GM18867 (cell line): ENCODE measurements around the gene PFKFB3.
"Not testable (repeated sequence)": the region's sequence is repeated elsewhere in the genome, so short reads cannot be mapped to it uniquely, and the experiment has no call there.

Experiments
- ATAC-seq: cut with Tn5 transposase; IDR thresholded peaks from one replicate; pipeline ENCODE4 v1.9.1; 2021; ENCODE audit warnings: mild to moderate bottlenecking, moderate library complexity; ENCODE audit not compliant: unreplicated experiment

Gene PFKFB3

DNA sequence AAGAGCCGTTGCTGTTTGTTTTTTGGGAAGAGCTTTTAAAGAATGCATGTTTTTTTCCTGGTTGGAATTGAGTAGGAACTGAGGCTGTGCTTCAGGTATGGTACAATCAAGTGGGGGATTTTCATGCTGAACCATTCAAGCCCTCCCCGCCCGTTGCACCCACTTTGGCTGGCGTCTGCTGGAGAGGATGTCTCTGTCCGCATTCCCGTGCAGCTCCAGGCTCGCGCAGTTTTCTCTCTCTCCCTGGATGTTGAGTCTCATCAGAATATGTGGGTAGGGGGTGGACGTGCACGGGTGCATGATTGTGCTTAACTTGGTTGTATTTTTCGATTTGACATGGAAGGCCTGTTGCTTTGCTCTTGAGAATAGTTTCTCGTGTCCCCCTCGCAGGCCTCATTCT lies 31.6 kb downstream of the PFKFB3 start:
- ATAC-seq = no peak

DNA sequence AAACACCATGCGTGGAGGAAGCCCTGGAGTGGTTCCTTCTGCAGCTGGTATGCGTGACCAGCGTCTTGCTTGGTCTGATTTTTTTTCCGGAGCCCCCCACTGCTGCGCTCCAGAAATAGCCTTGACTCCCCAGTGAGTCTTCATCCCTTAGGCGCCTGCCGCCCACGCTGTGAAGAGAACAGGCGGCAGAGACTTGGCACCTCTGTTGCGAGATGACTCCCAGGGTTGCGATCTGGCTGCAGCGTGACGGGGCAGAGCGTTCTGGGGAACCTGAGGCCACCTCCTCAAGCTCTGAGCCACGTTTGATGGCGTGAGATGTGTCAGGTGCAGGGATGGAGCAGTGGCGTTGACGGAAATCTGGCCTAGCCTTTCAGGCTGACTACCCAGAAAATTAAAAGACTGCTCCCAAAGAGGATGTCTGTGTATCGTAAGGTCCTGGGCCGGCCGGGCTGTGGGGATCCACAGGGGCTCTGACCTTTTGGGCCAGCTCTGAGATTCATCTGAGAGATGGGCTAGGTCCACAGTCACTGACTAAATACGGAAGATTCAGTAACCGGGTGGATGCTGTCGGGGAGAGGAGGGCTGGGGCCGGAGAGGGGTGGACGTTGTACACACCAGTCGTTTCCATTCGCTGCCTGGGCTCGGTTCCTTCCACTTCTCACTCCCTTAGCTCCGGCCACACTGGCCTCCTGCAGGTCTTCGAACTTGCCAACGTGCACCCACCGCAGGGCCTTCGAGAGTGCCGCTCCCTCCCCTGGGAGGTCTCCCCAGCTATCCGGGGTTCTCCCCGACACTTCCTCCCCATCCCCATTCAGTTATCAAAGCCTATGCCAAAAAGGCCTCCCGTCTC lies 33.8 kb downstream of the PFKFB3 start:
- no peak for ATAC-seq

DNA sequence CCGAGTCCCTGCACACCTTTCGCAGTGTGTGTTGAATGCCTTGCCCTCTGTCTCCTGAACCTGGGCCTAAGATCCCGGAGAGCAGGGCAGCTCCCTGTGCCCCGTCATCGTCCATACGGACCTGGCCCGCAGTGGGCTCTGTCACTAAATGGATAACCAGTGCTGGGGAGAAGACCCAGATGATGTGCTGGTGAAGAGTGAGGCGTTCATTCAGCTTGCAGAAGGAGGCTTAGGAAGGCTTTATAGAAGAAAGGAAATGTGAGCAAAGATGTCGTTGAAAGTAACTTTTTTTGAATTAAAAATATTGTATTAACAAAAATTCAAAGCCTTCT lies 34.4 kb downstream of the PFKFB3 start:
- ATAC-seq = no peak

DNA sequence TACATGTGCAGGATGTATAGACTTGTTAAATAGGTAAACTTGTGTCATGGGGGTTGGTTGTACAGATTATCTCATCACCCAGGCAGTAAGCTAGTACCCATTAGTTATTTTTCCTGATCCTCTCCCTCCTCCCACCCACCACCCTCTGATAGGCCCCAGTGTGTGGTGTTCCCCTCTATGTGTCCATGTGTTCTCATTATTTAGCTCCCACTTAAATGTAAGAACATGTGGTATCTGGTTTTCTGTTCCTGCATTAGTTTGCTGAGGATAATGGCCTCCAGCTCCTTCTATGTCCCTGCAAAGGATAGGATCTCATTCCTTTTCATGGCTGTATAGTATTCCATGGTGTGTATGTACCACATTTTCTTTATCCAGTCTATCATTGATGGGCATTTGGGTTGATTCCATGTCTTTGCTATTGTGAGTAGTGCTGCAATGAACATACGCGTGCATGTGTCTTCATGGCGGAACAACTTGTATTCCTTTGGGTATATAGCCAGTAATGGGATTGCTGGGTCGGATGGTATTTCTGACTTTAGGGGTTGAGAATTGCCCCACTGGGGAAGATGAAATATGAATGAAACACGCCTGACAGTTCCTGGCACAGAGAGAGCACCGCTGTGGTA lies 36.0 kb downstream of the PFKFB3 start:
- ATAC-seq = not testable (repeated sequence)

DNA sequence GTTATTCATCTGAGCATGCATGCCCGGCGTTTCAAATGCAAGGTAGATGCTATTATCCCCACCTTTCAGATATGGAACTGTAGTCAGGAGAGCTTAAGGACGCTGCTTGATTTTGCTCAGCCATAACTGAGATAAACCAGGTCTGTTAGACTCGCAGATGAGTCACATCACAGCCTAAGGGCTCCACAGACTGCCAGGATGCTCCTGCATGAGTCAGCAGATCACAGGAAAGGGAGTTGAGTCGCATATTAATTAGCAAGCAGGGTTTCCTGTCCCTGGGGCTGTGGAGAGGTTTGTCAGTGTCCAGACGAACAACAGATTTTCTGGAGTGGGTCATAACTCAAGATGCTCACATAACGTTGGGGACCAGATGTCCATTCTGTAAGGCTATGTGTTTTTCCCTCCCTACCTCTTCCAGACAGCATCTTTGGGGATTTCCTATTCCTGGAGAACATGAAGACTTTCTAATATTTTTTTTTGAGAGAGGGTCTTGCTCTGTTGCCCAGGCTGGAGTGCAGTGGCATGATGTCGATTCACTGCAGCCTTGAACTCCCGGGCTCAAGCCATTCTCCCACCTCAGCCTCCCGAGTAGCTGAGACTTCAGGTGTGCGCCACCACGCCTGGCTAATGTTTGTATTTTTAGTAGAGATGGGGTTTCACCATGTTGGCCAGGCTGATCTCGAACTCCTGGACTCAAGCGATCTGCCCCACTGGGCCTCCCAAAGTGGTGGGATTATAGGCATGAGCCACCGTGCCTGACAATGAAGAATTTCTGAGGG lies 36.7 kb downstream of the PFKFB3 start:
- no peak for ATAC-seq

DNA sequence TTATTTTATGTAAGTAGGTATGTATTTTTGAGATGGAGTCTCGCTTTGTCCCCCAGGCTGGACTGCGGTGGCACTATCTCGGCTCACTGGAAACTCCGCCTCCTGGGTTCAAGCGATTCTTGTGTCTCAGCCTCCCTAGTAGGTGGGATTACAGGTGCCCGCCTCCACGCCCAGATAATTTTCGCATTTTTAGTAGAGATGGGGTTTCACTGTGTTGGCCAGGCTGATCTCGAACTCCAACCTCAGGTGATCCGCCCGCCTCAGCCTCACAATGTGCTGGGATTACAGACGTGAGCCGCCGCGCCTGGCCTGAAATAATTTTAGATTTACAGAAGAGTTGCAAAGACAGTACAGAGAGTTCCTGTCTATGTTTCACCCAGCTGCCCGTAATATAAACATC lies 37.5 kb downstream of the PFKFB3 start:
- ATAC-seq = no peak

DNA sequence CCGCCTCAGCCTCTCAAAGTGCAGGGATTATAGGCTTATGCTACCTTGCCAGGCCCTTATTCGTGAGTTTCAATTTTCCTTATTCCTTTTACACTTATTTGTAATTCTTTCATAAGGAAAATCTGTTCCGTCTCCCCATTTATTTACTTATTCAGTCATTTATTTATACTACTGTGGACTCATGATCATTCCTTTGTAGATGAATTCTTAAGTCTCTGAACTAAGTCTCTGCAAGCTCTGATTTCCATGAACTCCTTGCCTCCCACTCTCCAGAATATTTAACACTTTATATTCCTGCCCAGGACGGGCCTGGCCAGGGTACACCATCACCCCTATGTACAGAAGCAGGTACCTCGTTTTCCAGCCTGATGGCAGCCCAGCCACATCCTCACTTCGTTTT lies 39.4 kb downstream of the PFKFB3 start:
- no peak for ATAC-seq

DNA sequence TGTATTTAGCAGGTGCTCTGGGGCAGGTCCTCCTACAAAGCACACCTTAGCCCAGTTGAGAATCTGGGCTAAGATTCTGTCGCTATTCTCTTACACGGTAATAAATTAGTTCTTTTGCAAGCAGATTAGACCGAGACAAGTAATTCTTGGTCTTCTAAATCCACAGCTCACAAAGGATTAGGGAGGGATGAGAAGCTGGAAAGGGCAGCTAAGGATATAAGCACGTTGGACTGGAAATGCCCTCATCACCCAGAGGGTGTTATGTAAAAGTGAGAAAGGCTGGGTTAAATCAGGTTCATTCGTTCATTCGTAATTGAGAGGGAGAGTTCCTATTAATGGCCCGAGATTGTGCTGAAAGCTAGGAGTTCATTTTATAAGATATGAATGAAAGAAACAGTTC lies 41.8 kb downstream of the PFKFB3 start:
- no peak for ATAC-seq

DNA sequence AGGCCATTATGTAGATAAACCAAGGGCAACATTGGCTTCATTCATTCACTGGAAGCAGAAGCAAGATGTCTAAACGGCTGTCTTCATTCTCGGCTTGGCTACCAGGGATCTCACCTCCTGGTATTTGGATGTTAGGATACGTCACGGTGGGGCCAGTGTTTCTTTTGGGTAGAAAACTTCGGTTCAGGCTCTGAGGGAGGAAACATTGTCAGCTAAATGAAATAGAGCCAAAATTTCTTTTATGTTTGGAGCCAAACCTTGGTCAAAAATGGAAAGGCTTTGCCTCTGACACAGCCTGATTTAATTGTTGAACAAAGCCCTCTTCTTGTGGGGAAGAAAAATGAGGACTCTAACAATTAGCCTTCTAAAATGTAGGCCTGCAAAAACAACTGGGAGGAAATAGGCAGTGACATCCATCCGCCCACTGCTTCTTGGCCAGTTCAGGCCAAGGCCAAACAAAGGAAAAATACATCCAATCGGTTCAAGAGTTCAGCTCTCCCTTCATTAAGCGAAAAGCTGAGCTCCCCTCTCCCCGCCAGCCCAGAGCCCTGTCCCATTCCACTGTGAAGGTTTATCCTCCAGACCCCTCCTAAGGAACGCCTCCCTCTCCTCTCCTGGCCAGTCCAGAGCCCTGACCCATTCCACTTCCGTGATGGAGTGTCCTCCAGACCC lies 44.4 kb downstream of the PFKFB3 start:
- no peak for ATAC-seq

DNA sequence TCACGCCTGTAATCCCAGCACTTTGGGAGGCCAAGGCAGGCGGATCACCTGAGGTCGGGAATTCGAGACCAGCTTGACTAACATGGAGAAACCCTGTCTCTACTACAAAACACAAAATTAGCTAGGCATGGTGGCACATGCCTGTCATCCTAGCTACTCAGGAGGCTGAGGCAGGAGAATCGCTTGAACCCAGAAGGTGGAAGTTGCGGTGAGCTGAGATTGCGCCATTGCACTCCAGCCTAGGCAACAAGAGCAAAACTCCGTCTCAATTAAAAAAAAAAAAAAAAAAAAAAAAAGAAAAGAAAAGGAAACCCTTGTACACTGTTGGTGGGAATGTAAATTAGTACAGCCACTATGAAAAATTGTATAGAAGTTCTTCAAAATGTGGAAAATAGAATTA lies 46.2 kb downstream of the PFKFB3 start:
- not testable (repeated sequence) for ATAC-seq

DNA sequence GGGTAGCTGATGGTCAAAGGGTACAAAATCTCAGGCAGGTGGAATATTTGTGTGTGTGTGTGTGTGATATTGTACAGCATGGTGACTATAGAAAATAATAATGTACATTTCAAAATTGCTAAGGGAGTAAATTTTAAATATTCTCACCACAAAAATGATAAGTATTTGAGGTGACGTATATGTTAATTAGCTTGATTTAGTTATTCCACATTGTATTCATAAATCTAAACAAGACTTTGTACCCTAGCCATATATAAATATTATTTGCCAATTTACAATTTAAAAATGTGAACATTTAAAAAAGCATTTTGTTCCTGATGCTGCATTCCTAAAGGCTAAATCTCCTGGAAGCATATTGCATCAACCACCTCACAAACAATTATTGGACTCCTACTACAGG lies 47.0 kb downstream of the PFKFB3 start:
- ATAC-seq = no peak

DNA sequence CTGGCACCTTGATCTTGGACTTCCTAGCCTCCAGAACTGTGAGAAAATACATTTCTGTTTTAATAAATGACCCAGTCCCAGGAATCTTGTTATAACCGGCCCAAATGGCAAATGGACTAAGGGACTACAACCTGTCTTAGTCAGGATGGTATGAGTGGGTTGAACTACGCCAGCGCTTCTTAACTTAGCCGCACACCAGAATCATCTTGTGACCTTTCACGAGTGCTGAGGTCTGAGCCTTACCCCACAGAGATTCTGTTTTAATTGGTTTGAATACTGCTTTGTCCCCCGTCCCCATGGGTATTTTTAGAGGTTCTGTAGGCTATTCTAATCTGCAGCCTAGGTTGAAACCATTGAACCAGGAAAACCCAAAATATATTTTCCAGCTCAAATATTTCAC lies 48.0 kb downstream of the PFKFB3 start:
- no peak for ATAC-seq

DNA sequence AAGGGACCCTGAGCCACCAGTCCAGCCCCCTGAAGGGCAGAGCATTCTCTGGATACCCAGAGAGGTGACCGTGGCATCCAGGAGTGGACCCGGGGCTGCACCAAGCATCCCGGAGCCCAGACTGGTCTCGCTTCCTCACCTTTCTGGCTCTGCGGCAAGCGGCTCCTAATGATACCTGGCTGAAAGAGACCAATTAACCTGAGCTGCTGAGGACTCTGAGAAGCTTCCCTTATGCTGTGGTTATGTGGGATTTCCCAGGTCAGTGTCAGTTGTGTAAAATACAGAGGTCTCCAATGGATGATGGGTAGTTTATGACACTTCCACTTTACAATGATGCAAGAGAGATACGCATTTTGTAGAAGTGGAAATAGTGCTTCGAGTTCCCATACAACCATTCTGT lies 51.5 kb downstream of the PFKFB3 start:
- ATAC-seq = no peak

DNA sequence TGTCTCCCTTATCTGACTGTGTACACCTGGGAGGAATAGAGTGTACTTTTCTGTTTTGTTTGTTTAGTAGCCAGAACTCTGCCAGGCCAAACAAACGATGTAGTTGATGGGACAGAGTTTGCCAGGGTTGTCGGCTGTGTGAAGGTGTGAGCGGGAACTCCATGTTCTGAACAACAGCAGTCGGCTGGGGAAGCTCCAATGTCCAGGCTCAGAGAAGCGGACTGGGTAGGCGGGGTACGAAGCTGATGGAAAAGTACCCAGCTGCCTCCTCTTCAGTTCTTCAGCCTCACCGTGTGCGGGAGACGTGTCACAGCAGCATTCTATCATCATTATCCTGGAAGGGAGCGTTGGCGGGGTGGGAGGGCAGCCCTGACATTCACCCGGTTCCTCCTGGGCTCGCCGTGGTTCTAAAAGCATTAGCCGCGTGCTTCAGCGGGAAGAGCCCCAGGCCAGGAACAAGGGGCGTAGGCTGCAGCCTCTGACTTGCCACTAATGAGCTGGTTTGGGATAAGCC lies 52.9 kb downstream of the PFKFB3 start:
- no peak for ATAC-seq

DNA sequence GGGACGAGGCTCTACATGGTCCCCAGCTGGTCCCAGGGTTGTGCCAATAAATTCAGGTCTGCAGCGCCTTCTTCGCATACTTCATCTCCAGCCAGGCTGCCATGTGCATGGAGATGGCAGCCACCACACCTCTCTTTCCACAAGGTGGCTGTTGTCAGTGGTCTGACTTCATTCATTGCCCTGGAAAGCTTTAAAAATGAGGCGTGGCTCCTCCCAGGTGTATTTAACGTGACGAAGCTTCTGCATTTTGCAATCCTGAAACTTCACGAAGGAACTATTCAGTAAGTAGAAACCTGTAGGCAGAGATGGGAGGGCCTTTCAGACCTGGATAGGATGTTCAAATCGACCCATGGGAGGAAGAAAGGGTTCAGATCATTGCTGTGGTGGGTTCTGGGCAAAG lies 53.7 kb downstream of the PFKFB3 start:
- no peak for ATAC-seq

DNA sequence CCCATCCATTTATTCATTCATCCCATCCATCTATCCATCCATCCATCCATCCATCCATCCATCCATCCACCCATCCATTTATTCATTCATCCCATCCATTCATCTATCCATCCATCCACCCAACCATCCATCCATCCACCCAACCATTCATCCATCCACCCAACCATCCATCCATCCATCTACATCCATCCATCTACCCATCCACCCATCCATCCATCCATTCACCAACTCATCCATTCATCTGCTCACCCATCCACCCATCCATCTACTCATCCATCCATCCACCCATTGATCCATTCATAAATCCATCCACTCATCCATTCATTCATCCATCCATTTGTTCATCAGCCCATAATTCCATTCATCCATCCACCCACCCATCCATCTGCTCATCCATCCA lies 56.4 kb downstream of the PFKFB3 start:
- no peak for ATAC-seq

DNA sequence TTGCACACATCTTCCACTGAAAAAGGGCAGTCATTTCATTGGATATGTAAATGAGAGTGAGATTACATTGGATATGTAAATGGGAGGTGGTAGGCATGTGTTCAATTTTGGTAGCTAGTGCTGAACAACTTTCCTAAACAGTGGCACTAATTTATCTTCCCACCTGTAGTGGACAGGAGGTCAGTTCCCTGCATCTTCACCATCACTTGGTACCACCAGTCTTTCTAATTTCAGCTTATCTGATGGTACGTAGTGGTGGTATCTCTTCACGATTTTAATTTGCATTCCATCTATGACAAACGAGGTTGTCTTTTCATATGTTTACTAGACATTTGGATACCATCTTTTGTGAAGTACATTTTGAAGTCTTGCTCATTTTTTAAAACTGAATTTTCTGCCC lies 58.1 kb downstream of the PFKFB3 start:
- ATAC-seq = no peak

DNA sequence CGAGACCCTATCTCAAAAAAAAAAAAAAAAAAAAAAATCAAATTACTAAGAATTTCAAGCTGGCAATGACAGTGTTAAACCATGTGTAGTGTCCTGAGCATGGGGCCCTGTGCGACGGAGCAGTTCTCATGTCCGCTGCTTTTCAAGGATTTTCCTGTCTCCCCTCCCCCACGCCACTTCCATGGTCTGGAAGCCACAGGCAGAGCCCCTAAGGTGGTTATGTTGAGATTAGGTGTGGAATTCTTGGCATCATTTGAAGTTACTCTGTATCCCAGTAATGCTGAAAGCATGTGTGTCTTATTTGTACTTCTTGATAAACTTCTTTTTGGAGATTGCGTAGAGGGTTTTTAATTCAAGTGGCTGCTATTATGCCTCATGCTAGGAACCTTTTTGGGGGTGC lies 65.2 kb downstream of the PFKFB3 start:
- ATAC-seq = no peak

DNA sequence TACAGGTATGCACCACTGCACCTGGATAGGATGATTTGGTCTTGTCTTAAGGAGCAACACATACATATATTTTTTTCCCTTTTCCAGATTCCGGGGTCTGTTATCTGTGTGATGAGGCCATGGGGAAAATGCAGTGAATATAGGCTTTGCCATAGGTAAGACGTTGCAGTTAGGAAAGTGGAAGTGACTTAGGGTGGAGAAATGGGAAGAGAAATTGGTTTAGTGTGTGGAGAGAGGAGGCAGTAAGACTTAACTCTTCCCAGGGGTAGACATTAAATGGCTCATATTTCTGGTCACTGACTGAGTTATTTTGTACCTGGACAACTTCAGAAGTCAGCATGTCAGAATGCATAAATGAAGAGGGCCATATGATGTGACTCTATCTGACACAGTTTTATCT lies 66.7 kb downstream of the PFKFB3 start:
- no peak for ATAC-seq

DNA sequence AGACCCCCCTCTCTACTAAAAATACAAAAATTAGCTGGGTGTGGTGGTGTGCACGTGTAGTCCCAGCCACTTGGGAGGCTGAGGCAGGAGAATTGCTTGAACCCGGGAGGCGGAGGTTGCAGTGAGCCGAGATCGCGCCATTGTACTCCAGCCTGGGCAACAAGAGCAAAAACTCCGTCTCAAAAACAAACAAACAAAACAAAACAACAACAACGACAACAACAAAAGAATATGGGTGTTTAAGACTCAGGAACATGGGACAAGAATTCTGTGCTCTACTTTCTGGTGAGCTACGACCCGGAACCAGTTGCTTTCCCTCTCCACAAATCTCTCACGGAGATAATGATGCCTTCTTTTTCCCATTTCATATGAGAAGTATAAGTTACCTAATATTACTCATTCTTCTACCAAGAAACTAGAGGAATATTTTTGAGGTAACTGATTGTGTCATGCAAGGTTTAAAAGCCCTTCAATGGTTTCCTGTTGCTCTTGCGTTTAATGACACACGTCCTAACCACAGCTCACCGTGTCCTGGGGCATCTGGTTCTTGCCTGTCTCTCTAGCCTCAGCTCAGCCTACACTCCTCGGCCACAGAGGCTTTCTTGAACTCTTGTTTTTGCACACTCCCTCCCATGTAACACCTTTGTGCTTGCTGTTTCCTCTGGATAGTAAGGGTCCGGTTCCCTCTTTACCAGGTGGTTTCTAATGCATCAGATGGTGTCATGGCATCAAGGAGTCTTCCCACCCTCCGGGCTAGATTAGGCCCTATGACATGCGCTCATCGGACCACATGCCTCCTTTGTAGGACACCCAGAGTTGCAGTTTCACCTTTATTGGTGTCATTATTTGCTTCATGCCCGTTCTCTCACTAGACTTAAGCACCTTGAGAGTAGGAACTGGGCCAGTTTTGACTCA lies 67.5 kb downstream of the PFKFB3 start:
- ATAC-seq = peak; percentile 81
